ENCODE measurements around the gene FLACC1. TPM values are rescaled to one million over a fixed set of nuclear protein-coding genes. Genes with fewer than 3 reads are reported as not detected.

The FLACC1 gene
- total RNA-seq, 4 donors from 2014 or later: 0.42 to 0.69 (median 0.59) TPM; not detected in 1

GRCh38 chr2:201255408-201256033, 101.6 kb downstream of the FLACC1 start:
- no peak overlapping the region for H3K4me3 ChIP-seq (ENCODE audit: low read depth, poor library complexity, severe bottlenecking)
- WGBS, 2 donors: 96 to 97% methylated on average over 3 of the region's 3 CpGs
- no peak for TF ChIP-seq CTCF (IDR thresholded peaks at IDR 0.05)
- TF ChIP-seq POLR2A (IDR thresholded peaks at IDR 0.05): no peak
- no peak for DNase-seq (ENCODE audit: low spot score in 2 of 2)
- intact Hi-C loops (cut with DNase I; ENCODE audit: low total_unique reads): no loop called here

GRCh38 chr2:201254081-201254730, 102.9 kb downstream of the FLACC1 start:
- intact Hi-C loops (cut with DNase I; ENCODE audit: low total_unique reads): no loop called here
- no peak for TF ChIP-seq POLR2A (IDR thresholded peaks at IDR 0.05)
- H3K4me3 ChIP-seq (ENCODE audit: low read depth, poor library complexity, severe bottlenecking): no peak overlapping the region
- DNase-seq (ENCODE audit: low spot score in 2 of 2): no peak
- 24 to 44% methylated on average over 5 of the region's 5 CpGs for WGBS, 2 donors

DNA sequence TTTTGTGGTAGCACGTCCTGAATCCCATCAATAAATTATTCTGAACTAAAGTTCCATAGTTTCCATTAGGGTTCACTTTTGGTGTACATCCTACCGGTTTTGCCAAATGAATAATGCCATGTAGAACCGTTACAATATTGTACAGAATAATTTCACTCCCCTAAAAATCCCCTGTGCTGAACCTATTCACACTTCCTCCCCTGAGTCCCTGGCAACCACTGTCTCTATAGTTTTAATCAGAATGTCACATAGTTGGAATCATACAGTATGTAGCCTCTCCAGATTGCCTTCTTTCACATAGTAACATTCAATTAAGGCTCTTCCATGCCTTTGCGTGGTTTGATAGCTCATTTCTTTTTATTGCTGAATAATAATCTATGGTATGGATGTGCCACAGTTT, 106.4 kb downstream of the FLACC1 start:
- WGBS, 2 donors: 90 to 91% methylated on average over 4 of the region's 4 CpGs
- DNase-seq (ENCODE audit: low spot score in 2 of 2): no peak
- intact Hi-C loops (cut with DNase I; ENCODE audit: low total_unique reads): no loop called here
- H3K4me3 ChIP-seq (ENCODE audit: low read depth, poor library complexity, severe bottlenecking): no peak overlapping the region
- TF ChIP-seq CTCF (IDR thresholded peaks at IDR 0.05) (no peak), POLR2A (IDR thresholded peaks at IDR 0.05) (no peak)

GRCh38 chr2:201249889-201250288, 107.3 kb downstream of the FLACC1 start:
- H3K4me3 ChIP-seq (ENCODE audit: low read depth, poor library complexity, severe bottlenecking): no peak overlapping the region
- TF ChIP-seq CTCF (IDR thresholded peaks at IDR 0.05): no peak
- TF ChIP-seq POLR2A (IDR thresholded peaks at IDR 0.05): no peak
- 60 to 90% methylated on average over 2 of the region's 2 CpGs for WGBS, 2 donors
- no peak for DNase-seq (ENCODE audit: low spot score in 2 of 2)
- intact Hi-C loops (cut with DNase I; ENCODE audit: low total_unique reads): no loop called here

GRCh38 chr2:201248288-201248844, 108.8 kb downstream of the FLACC1 start:
- no peak for TF ChIP-seq POLR2A (IDR thresholded peaks at IDR 0.05)
- TF ChIP-seq CTCF (IDR thresholded peaks at IDR 0.05): no peak
- no peak for DNase-seq (ENCODE audit: low spot score in 2 of 2)
- intact Hi-C loops (cut with DNase I; ENCODE audit: low total_unique reads): no loop called here

DNA sequence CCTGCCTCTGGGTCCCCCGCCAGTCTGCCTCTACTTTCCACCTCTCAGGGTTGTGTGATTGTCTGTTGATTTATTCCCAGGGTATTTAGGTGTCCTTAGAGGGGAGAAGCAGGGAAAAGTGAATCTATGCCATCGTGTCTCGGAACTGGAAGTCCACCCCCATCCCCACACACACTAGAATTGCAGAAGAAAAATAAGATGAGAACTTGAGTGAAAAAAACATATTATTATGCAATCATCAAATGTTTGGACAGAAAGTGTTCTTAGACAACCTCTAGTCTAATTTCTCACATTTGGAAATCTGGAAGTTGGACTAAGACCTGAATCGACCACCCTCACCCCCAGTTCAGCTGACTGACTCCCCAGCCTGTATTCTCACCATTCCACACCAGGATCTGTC, 110.9 kb downstream of the FLACC1 start:
- intact Hi-C loops (cut with DNase I; ENCODE audit: low total_unique reads): no loop called here

More at GRCh38 chr2:201248288-201248844, 108.8 kb downstream of the FLACC1 start:
- H3K4me3 ChIP-seq (ENCODE audit: low read depth, poor library complexity, severe bottlenecking): no peak overlapping the region
- 89 to 90% methylated on average over 6 of the region's 6 CpGs for WGBS, 2 donors

More for the DNA sequence above, 110.9 kb downstream of the FLACC1 start:
- no peak overlapping the region for H3K4me3 ChIP-seq (ENCODE audit: low read depth, poor library complexity, severe bottlenecking)
- peak in 1 of 2 donors; percentile 29 for DNase-seq (ENCODE audit: low spot score in 2 of 2)
- TF ChIP-seq POLR2A (IDR thresholded peaks at IDR 0.05) (no peak), CTCF (IDR thresholded peaks at IDR 0.05) (no peak)
- WGBS, 2 donors: 64 to 81% methylated on average over 4 of the region's 4 CpGs

Measured in lower leg skin (tissue), 4 donors.